ENCODE results near the gene CHD2. TPM values are rescaled to one million over a fixed set of nuclear protein-coding genes. Genes with fewer than 3 reads are reported as not detected.

Gene CHD2
- total RNA-seq, 1 experiment from 2014 or later, result 63.3 TPM

GRCh38 chr15:92959219-92959618 lies 59.1 kb downstream of the CHD2 start:
- Histone ChIP-seq H3K23ac (ENCODE audit: insufficient read length, low read depth, low read length) (no peak overlapping the region), H4K5ac (ENCODE audit: insufficient read length, low read depth, low read length) (no peak overlapping the region), H3T11ph (ENCODE audit: low read length) (no peak overlapping the region), H4K91ac (ENCODE audit: insufficient read length, low read depth, low read length) (no peak overlapping the region), H3K4me2 (ENCODE audit: insufficient read depth, insufficient read length, low read length) (no peak overlapping the region), H3K9ac (ENCODE audit: extremely low read depth, insufficient read length, low read length) (no peak overlapping the region), H2AFZ (ENCODE audit: low read length) (no peak overlapping the region), H3K4me1 (ENCODE audit: insufficient read depth, low read length) (no peaks in the 10 kb centered on the region), H3K79me1 (ENCODE audit: insufficient read depth, low read depth, low read length, poor library complexity, severe bottlenecking) (no peaks in the 10 kb centered on the region), H2BK120ac (ENCODE audit: low read depth, low read length, poor library complexity, severe bottlenecking) (no peak overlapping the region), H3K4ac (ENCODE audit: low read depth, low read length) (no peak overlapping the region), H3K79me2 (ENCODE audit: insufficient read depth, low read length) (no peaks in the 10 kb centered on the region), H3K18ac (ENCODE audit: insufficient read length, low read depth, low read length) (no peak overlapping the region), H4K20me1 (ENCODE audit: control insufficient read depth, insufficient read depth, insufficient read length) (no peaks in the 10 kb centered on the region), H3K14ac (ENCODE audit: insufficient read depth, low read length) (no peak overlapping the region), H2BK15ac (ENCODE audit: low read depth, low read length) (no peak overlapping the region), H3K27ac (ENCODE audit: insufficient read length, low read depth, low read length) (no peak overlapping the region), H2BK20ac (ENCODE audit: low read depth, low read length, poor library complexity, severe bottlenecking) (no peak overlapping the region), H3K9me3 (ENCODE audit: control insufficient read depth, low read depth, low read length) (no peaks in the 10 kb centered on the region), H4K8ac (replicated peaks; ENCODE audit: insufficient read length, low read depth, low read length) (no peak overlapping the region), H3K23me2 (ENCODE audit: insufficient read length, low read depth, low read length, poor library complexity, severe bottlenecking) (no peaks in the 10 kb centered on the region), H2AK5ac (ENCODE audit: insufficient read length, low read length) (no peak overlapping the region), H2BK12ac (ENCODE audit: insufficient read length, low read depth, low read length) (no peak overlapping the region), H3K56ac (ENCODE audit: insufficient read length, low read depth, low read length) (no peak overlapping the region), H2BK5ac (ENCODE audit: insufficient read length, low read length) (no peak overlapping the region), H3K27me3 (ENCODE audit: insufficient read depth, low read length) (no peaks in the 10 kb centered on the region)
- no CpG with 5 or more reads among the region's 4 CpGs for WGBS (ENCODE audit: extremely low coverage, insufficient read length, low lambda C conversion rate)
- no peak for DNase-seq
- Mint-ChIP-seq H3K9me3 (no peaks in the 10 kb centered on the region), H3K36me3 (ENCODE audit: insufficient read depth in 1 of 3, low read depth in 3 of 3) (peaks cover 60 to 94% (median 88%) of the 10 kb centered on the region in 3 experiments), H3K4me3 (no peak overlapping the region), H3K27ac (no peak overlapping the region), H3K27me3 (ENCODE audit: low read depth) (no peaks in the 10 kb centered on the region; the same call in 1 of the 2 replicates), H3K4me1 (peaks cover 0 to 8% of the 10 kb centered on the region in 2 experiments; a peak in 2 of 4 replicates)
- TF ChIP-seq CTCF (conservative IDR thresholded peaks at IDR 0.05), result no peak

Data from H9 (cell line).